Panc1 (cell line): ENCODE data around the gene MUC2.

Source experiments
- POLR2AphosphoS5 ChIP-seq: IDR thresholded peaks from 2 replicates; pipeline ENCODE4 v1.6.1; 2012; ENCODE audit warnings: mild to moderate bottlenecking, low read depth, low read length, moderate library complexity
- SIN3A ChIP-seq: IDR thresholded peaks from 2 replicates; pipeline ENCODE4 v1.6.1; 2012; ENCODE audit warnings: low read depth, mild to moderate bottlenecking, low read length, moderate library complexity, borderline replicate concordance; ENCODE audit not compliant: insufficient read depth
- TF ChIP-seq, protein P1 (sequence below), 2 experiments: IDR thresholded peaks; 2 replicates each; pipeline ENCODE4 v1.6.1; 2011 to 2012; ENCODE audit warnings: low read depth in 2 of 2, control low read depth in 1 of 2, low read length in 1 of 2, mild to moderate bottlenecking in 1 of 2, moderate library complexity in 1 of 2; ENCODE audit not compliant: insufficient read depth in 1 of 2
- TF ChIP-seq, protein P2 (sequence below): fragments of 450-650 bp; IDR thresholded peaks from 2 replicates; pipeline ENCODE4 v1.5.1; 2017; ENCODE audit warnings: mild to moderate bottlenecking

DNA sequence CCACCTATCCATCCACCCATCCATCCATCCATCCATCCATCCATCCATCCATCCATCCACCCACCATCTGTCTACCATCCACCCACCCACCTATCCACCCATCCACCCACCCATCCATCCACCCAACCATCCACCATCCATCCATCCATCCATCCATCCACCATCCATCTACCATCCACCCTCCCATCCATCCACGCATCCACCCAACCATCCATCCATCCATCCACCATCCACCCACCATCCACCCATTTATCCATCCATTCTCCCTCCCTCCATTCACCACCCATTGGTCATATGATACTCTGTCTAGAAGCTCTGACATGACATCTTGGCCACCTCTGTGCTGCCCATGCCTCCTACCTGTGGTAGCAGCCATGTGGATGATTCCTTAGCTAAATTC is 31.7 kb downstream of the MUC2 start:
- TF ChIP-seq, protein P1, sequence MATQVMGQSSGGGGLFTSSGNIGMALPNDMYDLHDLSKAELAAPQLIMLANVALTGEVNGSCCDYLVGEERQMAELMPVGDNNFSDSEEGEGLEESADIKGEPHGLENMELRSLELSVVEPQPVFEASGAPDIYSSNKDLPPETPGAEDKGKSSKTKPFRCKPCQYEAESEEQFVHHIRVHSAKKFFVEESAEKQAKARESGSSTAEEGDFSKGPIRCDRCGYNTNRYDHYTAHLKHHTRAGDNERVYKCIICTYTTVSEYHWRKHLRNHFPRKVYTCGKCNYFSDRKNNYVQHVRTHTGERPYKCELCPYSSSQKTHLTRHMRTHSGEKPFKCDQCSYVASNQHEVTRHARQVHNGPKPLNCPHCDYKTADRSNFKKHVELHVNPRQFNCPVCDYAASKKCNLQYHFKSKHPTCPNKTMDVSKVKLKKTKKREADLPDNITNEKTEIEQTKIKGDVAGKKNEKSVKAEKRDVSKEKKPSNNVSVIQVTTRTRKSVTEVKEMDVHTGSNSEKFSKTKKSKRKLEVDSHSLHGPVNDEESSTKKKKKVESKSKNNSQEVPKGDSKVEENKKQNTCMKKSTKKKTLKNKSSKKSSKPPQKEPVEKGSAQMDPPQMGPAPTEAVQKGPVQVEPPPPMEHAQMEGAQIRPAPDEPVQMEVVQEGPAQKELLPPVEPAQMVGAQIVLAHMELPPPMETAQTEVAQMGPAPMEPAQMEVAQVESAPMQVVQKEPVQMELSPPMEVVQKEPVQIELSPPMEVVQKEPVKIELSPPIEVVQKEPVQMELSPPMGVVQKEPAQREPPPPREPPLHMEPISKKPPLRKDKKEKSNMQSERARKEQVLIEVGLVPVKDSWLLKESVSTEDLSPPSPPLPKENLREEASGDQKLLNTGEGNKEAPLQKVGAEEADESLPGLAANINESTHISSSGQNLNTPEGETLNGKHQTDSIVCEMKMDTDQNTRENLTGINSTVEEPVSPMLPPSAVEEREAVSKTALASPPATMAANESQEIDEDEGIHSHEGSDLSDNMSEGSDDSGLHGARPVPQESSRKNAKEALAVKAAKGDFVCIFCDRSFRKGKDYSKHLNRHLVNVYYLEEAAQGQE (IDR thresholded peaks at IDR 0.05; ENCODE audit: insufficient read depth in 1 of 2, low read depth in 2 of 2, low read length in 1 of 2) = no peak
- TF ChIP-seq, protein P2, sequence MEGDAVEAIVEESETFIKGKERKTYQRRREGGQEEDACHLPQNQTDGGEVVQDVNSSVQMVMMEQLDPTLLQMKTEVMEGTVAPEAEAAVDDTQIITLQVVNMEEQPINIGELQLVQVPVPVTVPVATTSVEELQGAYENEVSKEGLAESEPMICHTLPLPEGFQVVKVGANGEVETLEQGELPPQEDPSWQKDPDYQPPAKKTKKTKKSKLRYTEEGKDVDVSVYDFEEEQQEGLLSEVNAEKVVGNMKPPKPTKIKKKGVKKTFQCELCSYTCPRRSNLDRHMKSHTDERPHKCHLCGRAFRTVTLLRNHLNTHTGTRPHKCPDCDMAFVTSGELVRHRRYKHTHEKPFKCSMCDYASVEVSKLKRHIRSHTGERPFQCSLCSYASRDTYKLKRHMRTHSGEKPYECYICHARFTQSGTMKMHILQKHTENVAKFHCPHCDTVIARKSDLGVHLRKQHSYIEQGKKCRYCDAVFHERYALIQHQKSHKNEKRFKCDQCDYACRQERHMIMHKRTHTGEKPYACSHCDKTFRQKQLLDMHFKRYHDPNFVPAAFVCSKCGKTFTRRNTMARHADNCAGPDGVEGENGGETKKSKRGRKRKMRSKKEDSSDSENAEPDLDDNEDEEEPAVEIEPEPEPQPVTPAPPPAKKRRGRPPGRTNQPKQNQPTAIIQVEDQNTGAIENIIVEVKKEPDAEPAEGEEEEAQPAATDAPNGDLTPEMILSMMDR = no peak
- no peak for TF ChIP-seq POLR2AphosphoS5
- TF ChIP-seq SIN3A = no peak
